CD4-positive, alpha-beta T cell treated with Interleukin-17A for 4 hours (primary cell): ENCODE data around the gene MYOF.
A peak's percentile ranks its signal among the peaks of the same experiment; 100 is the strongest.

Experiments used
- DNase-seq: peaks from one replicate; pipeline ENCODE4 v3.0.0-alpha.2; 2020; ENCODE audit warnings: mixed read lengths

MYOF gene, protein sequence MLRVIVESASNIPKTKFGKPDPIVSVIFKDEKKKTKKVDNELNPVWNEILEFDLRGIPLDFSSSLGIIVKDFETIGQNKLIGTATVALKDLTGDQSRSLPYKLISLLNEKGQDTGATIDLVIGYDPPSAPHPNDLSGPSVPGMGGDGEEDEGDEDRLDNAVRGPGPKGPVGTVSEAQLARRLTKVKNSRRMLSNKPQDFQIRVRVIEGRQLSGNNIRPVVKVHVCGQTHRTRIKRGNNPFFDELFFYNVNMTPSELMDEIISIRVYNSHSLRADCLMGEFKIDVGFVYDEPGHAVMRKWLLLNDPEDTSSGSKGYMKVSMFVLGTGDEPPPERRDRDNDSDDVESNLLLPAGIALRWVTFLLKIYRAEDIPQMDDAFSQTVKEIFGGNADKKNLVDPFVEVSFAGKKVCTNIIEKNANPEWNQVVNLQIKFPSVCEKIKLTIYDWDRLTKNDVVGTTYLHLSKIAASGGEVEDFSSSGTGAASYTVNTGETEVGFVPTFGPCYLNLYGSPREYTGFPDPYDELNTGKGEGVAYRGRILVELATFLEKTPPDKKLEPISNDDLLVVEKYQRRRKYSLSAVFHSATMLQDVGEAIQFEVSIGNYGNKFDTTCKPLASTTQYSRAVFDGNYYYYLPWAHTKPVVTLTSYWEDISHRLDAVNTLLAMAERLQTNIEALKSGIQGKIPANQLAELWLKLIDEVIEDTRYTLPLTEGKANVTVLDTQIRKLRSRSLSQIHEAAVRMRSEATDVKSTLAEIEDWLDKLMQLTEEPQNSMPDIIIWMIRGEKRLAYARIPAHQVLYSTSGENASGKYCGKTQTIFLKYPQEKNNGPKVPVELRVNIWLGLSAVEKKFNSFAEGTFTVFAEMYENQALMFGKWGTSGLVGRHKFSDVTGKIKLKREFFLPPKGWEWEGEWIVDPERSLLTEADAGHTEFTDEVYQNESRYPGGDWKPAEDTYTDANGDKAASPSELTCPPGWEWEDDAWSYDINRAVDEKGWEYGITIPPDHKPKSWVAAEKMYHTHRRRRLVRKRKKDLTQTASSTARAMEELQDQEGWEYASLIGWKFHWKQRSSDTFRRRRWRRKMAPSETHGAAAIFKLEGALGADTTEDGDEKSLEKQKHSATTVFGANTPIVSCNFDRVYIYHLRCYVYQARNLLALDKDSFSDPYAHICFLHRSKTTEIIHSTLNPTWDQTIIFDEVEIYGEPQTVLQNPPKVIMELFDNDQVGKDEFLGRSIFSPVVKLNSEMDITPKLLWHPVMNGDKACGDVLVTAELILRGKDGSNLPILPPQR (N-terminal part only)

DNA sequence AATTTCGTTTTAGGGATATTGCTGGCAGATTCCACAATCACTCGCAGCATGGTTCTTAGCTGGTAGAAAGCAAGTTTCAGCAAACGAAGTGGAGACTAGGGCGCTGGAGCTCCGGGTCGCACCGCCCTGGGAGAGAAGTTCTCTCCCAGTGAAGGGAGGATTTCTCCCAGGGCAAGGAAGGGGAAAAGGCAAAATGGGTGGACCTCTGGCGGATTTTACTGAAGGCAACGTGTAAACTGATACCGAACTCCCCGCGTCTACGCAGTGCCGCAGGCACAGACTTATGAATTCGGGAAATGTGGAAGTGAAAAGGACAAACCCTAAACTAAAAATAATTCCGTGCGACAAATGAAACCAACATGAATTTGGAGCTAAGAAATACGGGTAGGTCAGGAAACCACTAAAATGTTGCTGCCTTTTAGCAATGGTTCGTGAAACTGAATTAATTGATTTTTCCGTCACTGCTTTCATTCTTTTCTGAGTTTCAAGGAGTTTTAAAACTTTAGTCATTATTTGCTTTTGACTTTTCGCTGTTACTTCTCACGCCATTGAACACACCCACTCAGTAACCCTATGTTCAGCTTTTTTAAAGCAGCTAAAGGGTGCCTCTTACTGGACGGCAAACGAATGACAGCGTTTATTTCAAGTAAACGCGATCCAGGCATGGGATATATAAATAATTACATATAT lies at the start of gene MYOF:
Gene MYOF (minus strand): TSS at position 190 of the 690 bp plus-strand sequence. CDS start 140 bp downstream, at position 50.
- DNase-seq, result peak; percentile 52

DNA sequence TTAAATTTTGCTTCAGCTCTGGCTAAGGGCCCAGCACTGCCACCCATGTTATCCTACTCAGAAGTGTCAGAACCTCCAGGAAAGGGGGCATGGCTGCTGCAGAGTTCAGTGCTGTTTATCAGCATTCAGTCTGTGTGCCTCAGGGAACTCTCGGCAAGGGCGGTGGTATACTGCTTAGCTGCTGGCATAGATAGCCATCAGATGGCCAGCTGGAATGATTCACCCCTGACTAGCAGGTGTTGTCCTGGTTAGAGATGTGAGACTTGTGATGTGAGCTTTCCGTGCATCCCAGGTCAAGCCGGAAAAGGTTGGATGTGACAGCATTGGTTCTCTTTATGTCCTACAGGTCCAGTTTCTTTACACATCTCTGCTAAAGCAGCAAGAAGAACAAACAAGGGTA lies 36.4 kb upstream of the MYOF start:
- no peak for DNase-seq

DNA sequence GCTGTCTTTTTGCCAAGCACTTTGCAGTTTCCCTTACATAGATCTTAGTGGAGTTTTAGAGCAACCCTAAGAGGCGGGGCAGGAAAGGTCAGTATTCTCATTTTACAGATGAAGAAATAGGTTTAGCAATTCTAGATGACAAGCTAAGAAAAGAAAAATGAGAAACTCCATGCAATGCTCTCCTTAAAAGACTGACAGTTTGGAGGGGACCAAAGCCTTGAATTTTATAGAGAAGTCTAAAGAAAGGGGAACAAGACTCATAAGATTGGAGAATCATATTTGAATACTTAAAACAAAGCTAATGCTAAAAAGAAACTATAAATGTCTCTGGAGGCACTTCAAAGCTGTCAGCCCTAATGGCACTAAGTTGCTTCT lies 33.9 kb upstream of the MYOF start:
- no peak for DNase-seq

DNA sequence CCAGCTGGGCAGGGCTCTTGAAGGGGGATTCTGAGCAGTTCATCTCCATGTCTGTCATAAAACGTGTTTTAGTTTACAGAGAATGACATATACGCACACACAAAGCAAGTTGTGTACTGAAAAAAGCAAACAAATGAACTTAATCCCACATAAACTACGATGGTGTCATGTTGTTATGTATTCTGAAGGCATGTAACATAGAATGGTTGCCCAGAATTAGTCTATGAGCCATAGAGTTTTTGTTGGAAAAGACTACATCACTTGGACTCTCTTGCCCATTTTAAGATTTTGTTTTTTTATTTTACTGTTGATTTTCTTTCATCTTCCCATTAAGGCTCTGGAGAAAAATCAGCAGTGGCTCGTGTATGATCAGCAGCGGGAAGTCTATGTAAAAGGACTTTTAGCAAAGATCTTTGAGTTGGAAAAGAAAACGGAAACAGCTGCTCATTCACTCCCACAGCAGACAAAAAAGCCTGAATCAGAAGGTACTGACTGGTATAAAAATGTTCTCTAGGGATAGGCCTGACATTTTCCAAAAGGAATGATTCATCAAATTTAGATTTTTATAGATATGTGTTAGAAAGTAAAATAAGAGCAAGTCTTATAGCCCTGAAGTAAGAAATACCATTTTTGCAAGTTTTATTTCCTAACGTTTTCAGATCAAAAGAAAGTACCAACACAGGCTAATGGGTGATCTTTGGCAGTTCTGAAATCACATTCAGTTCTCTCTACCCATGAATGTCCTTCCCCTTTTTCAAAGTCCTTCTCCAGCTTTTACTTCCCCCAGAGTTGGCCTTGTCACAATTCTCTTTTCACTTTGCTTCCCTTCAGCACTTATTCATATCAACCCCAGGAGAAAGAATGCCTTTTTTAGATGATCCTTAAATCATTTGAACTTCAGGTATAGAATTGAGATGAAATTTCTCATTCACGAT lies 33.2 kb upstream of the MYOF start:
- no peak for DNase-seq

DNA sequence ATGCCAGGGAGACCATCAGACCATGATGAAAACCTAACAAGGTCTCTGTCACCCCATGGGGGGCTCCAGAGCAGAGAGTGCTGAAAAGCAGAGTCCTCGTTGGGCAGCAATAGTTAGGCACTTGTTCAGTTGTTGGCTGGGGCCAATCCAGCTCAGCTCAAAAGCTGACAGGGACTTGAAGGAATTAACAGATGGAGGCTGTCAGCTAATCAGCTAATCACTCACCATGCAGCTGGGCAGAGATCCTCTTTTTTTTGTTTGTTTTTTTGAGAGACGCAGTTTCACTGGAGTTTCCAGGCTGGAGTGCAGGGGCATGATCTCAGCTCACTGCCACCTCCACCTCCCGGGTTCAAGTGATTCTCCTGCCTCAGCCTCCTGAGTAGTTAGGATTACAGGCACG lies 32.4 kb upstream of the MYOF start:
- DNase-seq, result no peak

DNA sequence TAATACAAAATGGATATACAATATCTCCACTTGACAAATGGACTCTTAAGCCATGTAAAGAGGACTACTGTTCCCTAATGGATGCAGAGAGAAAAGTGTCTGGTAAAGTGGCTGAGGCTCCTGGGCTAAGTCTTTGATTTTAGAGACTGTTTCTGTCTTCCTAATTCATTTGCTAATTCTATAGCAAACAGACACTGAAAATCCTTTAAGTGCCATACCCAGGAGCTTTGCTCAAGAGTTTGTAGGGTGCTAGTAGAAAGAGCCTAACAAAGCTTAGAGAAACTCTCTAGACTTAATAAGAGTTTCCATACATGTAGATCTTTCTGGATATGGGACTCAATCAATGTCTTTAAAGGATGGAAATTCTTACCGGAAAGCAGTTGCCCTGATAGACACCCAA lies 31.0 kb upstream of the MYOF start:
- DNase-seq, result no peak

DNA sequence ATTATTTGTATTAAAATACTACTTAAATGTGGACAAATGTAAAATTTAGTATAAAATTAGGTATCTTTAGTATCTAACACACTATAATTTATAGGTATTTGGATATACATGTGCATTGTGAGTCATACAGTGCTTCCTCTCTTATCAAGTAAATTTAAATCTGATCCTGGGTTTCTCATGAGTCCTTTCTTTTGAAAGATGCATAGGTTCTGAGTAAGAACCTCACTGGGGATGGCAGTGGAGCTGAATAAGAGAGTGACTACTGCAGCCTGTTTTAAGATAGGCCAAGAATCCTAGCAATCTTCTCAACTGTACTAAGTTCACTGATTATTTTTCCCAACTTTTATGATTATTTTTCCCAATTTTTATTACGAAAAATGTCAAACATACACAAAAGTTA lies 30.4 kb upstream of the MYOF start:
- no peak for DNase-seq

DNA sequence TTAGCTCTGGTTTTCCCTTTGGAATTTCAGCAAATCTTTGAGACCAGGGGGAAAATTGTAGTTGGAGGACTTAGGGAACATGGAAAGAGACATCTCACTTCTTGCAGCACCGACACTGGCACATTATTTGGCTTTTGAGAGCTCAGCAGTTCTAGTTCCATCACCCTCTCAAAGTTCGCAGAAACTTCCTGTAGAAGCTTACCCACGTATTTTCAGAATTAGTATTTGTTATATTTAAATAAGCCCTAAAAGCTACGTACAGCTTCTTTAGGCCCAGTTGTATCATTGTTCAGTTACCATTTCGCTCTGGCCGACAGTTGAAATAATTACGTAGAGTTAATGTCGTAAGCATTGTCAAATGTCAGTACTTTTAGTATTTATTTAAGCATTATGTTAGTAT lies 27.7 kb upstream of the MYOF start:
- DNase-seq, result no peak

DNA sequence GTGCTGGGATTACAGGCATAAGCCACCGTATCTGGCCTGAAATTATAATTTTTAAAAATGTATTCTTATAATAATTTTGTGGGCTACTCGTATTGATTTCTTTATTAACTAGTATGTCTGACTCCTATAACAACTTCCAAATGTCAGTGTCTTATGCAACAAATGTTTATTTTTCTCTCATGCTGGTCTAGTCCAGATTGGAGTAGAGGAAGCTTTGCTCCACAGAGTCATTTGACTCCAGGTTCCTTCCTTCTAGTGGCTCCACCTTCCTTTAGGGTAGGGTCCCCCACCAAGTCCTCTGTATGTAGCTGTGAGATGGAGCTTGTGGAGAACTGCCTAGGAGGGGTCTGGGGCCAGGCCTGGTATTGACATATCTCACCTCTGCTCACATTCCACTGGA lies 22.9 kb upstream of the MYOF start:
- DNase-seq, result no peak

DNA sequence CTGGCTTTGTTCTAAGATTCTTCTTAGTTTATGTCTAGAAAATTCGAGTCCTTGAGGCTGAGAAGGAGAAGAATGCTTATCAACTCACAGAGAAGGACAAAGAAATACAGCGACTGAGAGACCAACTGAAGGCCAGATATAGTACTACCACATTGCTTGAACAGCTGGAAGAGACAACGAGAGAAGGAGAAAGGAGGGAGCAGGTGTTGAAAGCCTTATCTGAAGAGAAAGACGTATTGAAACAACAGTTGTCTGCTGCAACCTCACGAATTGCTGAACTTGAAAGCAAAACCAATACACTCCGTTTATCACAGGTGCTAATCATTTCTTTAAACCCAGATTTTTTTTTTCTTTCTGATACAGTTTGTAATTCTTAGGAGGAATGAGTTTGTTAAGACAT lies 20.9 kb upstream of the MYOF start:
- DNase-seq, result no peak

DNA sequence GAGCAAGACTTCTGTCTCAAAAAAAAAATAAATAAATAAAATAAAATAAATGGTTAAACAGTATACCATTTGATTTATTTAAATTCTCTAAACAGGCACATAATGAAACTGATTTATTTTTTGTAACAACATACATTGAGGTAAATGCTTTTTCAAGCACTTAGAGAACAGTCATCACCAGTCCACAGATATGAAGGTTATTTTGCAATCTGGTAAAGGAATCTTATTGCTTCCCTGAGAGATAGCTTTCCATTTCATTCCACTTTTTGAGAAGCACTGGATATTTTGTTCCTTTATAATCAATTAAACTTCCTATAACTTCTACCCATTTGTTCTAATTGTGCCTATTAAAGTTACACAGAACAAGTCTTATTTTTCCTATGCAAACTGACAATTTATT lies 19.5 kb upstream of the MYOF start:
- no peak for DNase-seq

DNA sequence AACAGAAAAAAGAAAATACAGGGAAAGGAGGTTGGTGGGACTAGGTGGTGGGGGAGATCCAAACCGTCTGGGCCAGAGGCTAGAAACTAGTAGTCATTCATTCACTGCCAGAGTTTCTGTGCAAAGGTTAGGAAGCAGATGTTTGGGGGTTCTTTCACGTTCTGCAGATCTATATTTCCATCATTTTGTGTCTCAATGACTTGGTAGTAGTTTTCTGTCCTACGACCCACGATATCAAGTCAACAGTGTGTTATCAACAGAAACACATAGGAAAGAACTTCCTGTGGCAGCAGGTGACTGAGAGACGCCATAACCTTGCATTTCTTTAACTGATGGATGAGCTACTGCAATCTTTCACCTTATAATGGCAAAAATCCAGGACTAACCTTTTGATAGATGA lies 16.0 kb upstream of the MYOF start:
- no peak for DNase-seq

DNA sequence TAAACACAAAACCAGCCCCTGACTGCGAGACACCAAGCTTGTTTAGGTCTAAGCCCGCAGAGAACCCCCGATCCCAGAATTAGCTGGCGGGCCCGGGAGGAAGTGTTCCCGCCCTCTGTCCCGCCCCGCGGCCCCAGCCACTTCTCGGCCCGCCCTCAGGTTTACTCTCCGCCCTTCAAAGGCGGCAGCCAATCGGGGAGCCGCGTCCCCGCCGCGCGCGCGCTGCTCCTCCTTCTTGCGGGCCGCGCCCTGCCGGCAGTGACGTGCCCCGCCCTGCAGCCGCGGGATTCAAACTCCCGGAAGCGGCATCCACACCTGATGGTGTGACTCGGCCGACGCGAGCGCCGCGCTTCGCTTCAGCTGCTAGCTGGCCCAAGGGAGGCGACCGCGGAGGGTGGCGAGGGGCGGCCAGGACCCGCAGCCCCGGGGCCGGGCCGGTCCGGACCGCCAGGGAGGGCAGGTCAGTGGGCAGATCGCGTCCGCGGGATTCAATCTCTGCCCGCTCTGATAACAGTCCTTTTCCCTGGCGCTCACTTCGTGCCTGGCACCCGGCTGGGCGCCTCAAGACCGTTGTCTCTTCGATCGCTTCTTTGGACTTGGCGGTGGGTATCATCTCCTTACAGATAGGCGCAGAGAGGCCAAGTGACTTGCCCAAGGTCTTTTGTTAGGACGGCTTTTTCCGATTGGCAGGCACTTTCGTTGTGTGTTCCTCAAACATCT lies 14.3 kb upstream of the MYOF start, which contains the start of gene CEP55:
Gene CEP55 (plus strand): TSS at position 291 of the 720 bp plus-strand sequence. CDS start 3,440 bp downstream, outside the sequence.
- DNase-seq, result peak; percentile 95

DNA sequence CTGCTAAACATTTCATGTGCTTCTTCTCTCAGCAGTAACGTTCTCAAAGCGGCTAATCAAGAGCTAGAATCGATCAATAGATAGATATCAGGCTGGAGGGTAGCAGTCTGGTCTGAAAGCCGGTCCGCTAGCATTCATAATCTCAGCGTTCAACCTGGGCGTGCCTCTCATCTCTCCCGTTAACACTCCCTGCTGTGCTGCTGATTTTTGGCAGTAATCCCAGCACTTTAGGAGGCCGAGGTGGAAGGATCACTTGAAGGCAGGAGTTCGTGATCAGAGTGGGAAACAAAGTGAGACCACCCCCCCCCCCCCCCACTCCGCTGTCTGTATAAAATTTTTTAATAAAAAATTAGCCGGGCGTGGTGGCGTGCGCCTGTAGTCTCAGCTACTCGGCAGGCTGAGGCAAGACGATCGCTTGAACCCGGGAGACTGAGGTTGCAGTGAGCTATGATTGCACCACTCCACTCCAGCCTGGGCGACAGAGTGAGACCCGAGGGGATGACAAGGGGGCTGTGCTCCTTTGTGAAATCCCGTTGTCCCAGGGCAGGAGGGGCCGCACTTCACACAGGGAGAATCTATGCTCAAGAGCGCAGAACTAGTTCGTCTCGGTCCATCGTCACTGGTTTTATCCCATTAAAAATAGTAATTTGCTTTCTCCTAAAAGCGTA lies 13.7 kb upstream of the MYOF start:
- peak; percentile 21 for DNase-seq

DNA sequence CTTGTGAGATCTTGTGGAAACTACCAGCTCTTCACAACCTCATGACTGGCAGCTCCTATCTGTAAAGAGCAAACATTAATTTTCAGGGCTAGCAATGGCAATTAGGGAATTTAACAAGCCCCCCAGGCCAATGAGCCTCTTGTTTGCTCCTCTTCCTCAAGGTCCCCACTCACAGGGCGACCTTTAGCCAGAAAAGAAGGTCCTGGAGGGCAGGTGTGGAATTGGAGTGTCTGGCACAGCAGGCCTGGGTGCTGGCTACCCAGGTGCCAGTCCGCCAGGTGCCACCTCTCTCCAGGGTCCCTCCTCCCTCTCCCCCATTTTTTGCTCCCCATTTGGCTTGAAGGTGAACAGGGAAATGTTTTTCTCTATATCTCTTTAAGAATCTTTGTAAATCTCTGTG lies 12.4 kb upstream of the MYOF start:
- DNase-seq, result no peak

DNA sequence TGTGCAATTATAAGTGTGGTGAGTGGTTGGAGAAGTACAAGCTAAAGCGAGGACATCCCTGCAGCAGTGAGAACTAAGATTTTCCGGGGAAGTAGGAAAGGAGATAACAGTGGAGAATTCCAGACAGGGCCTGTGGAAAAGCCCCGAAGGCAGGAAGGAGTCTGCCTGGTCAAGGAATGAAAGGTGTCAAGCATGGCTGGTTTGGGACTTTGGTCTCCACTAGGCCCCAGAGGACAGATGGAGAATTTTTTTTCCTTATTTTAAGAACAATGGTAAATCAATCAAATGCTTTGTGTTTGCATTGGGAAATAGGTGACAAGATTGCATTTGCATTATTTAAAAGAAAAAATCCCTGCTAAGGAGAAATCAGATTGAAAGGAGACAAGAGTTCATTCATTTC lies 11.0 kb upstream of the MYOF start:
- DNase-seq, result no peak

DNA sequence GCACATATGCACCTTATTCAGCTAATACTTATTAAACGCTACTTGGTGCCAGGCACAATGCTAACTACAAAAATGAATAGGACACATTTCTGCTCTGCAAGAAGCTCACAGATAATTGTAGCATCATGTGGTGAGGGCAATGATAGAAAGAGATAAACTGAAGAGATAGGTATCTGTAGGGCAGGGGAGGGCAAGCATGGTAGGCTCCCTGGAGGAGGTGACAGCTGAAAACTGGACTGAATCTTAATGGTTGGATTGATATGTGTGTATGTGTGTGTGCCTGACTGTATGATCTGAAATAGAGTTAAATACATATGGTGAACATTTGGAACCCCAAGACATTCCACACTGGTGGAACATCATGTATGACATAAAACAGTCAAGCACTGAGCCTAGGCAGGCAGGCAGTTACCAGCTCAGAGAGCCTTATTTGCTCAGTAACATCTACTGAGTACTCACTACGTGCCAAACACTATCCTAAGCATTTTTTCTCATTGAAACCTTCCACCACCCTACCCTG lies 9.5 kb upstream of the MYOF start:
- DNase-seq, result no peak

DNA sequence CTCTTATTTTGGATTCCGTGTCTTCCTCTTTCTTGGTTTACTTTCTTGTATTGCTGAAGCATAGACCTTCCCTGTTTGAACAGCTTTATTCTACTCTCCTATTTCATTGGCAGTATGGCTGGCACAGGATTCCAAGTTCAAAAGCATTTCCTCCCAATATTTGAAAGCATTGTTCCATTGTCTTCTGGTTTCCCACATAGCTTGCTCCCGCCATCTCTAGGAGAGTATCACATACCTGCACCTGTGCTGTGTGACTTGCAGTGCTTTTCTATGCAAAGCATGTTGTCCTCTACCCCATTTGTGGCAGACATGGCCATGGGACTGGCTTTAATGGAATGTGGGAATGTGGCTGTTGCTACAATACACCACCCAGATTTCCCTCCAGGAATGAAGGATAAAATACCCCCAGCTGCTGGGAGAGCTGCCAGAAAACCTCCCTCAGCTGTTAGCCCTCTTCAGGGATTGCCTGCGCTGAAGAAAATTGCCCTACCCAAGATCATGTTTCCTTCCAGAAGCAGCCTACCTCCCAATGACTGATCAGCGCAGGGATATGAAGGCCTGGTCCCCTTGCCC lies 6.9 kb upstream of the MYOF start:
- no peak for DNase-seq

DNA sequence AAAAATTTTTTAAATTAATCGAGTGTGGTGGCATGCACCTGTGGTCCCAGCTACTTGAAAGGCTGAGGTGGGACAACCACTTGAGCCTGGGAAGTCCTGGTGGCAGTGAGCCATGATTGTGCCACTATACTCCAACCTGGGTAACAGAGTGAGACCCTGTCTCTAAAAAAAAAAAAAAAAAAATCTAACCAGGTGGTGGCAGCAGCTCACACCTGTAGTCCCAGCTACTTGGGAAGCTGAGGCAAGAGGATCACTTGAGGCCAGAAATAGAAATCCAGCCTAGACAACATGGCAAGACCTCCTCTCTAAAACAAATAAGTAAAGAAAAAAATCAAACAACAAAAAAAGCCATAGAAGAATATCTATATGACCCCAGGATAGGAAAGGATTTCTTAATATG lies 3.6 kb upstream of the MYOF start:
- DNase-seq, result no peak
